ENCODE results near the gene CNTFR.
A peak's percentile ranks its signal among the peaks of the same experiment; 100 is the strongest.

Gene CNTFR

GRCh38 chr9:34610434-34611206 lies 21.1 kb upstream of the CNTFR start:
- peaks cover 19% of the 10 kb centered on the region; the same call in 1 of the 2 replicates for H3K36me3 ChIP-seq (replicated peaks)
- H3K4me3 ChIP-seq: peak overlapping the region; percentile 87
- in situ Hi-C loops (cut with MboI; ENCODE audit: low sequenced_read_pairs): no loop called here
- H3K9me3 ChIP-seq: no peaks in the 10 kb centered on the region
- no peak for DNase-seq (ENCODE audit: low spot score in 2 of 2)
- no peaks in the 10 kb centered on the region for H3K27me3 ChIP-seq (ENCODE audit: low read depth)
- peaks cover 17% of the 10 kb centered on the region for H3K4me1 ChIP-seq

DNA sequence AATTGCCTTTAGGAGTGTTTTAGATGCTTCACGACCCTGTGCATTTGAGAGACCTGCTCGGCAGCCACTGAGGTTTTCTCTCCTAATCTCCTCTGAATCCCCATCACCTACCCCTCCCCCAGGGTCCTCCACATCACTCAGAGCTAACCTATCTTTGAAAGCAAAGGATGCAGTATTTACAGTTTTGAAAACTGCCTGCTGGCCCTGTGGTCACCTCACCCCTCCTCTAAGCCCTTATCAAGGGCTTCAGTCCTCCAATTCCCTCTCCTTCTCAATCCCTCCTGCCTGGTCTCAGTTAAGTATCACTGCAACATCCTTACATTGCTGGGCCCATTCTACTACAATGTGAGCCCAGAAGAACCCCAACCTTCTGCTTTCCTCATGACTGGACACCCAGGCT lies 17.8 kb upstream of the CNTFR start:
- DNase-seq (ENCODE audit: low spot score in 2 of 2): no peak
- H3K9me3 ChIP-seq: no peaks in the 10 kb centered on the region
- H3K4me3 ChIP-seq: no peak overlapping the region
- peaks cover 13% of the 10 kb centered on the region; the same call in 1 of the 2 replicates for H3K36me3 ChIP-seq (replicated peaks)
- in situ Hi-C loops (cut with MboI; ENCODE audit: low sequenced_read_pairs): no loop called here
- H3K4me1 ChIP-seq: peaks cover 13% of the 10 kb centered on the region
- no peaks in the 10 kb centered on the region for H3K27me3 ChIP-seq (ENCODE audit: low read depth)

DNA sequence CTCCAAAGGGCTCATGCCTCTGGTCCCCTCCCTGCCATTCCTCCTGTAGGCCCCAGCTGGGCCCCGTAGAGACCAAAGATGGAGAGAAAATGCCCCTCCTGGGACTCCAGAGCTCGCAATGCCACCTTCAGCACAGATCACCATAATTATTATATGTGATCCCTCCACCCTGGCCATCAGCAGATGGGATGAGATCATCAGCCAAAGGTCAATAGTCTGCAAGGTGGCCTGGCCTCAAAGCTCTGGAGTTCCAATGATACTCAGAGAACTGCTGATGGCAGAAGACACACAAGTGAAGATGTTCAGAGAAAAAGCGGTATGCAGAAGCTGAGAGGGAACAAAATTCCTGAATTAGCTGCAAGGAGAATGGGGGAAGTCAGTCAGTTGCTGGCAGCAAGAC lies 17.4 kb upstream of the CNTFR start:
- Histone ChIP-seq H3K27me3 (ENCODE audit: low read depth) (no peaks in the 10 kb centered on the region), H3K9me3 (no peaks in the 10 kb centered on the region), H3K4me3 (no peak overlapping the region), H3K4me1 (peaks cover 12% of the 10 kb centered on the region), H3K36me3 (replicated peaks) (peaks cover 13% of the 10 kb centered on the region; the same call in 1 of the 2 replicates)
- in situ Hi-C loops (cut with MboI; ENCODE audit: low sequenced_read_pairs): no loop called here
- DNase-seq (ENCODE audit: low spot score in 2 of 2): no peak

GRCh38 chr9:34606190-34606589 lies 16.7 kb upstream of the CNTFR start:
- no peaks in the 10 kb centered on the region for H3K27me3 ChIP-seq (ENCODE audit: low read depth)
- DNase-seq (ENCODE audit: low spot score in 2 of 2): no peak
- in situ Hi-C loops (cut with MboI; ENCODE audit: low sequenced_read_pairs): no loop called here
- H3K4me3 ChIP-seq: no peak overlapping the region
- peaks cover 8% of the 10 kb centered on the region for H3K4me1 ChIP-seq
- no peaks in the 10 kb centered on the region for H3K9me3 ChIP-seq
- H3K36me3 ChIP-seq (replicated peaks): peaks cover 8% of the 10 kb centered on the region; the same call in 1 of the 2 replicates

GRCh38 chr9:34603610-34604231 lies 14.2 kb upstream of the CNTFR start:
- H3K4me3 ChIP-seq: no peak overlapping the region
- no peaks in the 10 kb centered on the region for H3K36me3 ChIP-seq (replicated peaks)
- no peaks in the 10 kb centered on the region for H3K27me3 ChIP-seq (ENCODE audit: low read depth)
- peak; percentile 70 to 92 for DNase-seq (ENCODE audit: low spot score in 2 of 2)
- H3K9me3 ChIP-seq: no peaks in the 10 kb centered on the region
- H3K4me1 ChIP-seq: no peaks in the 10 kb centered on the region
- in situ Hi-C loops (cut with MboI; ENCODE audit: low sequenced_read_pairs): loop anchor here (5.0 kb wide), 1 partner anchor 196 kb away; no protein-coding TSS in a partner anchor

- no peak for DNase-seq (ENCODE audit: low spot score in 2 of 2)
- H3K27me3 ChIP-seq (ENCODE audit: low read depth): no peaks in the 10 kb centered on the region
- H3K9me3 ChIP-seq: no peaks in the 10 kb centered on the region
- H3K36me3 ChIP-seq (replicated peaks): no peaks in the 10 kb centered on the region
- no peaks in the 10 kb centered on the region for H3K4me1 ChIP-seq
- in situ Hi-C loops (cut with MboI; ENCODE audit: low sequenced_read_pairs): loop anchor here (5.0 kb wide), 1 partner anchor 195 kb away; no protein-coding TSS in a partner anchor
- no peak overlapping the region for H3K4me3 ChIP-seq
Observed at GRCh38 chr9:34601937-34602573, 12.5 kb upstream of the CNTFR start.

DNA sequence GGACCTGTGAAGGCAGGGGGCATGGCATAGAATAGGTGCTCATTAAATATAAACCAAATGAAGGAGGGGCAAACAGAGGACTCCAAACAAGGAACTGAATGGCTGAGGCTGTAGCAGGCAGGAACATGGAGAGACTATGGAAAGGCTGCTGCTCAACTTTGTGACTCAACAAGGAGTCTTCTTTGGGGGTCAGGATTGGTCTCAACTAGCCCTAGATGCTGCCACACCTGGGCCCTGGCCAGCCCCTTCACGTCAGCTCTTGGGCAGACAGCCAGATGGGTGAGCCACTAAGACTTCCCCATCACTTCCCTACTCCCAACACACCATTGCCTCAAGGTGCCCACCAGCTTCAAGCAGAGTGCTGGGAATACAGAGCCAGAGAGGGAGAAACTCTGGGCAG lies 11.4 kb upstream of the CNTFR start:
- in situ Hi-C loops (cut with MboI; ENCODE audit: low sequenced_read_pairs): loop anchor here (5.0 kb wide), 1 partner anchor 194 kb away; no protein-coding TSS in a partner anchor
- no peaks in the 10 kb centered on the region for H3K9me3 ChIP-seq
- no peaks in the 10 kb centered on the region for H3K36me3 ChIP-seq (replicated peaks)
- H3K27me3 ChIP-seq (ENCODE audit: low read depth): no peaks in the 10 kb centered on the region
- H3K4me3 ChIP-seq: no peak overlapping the region
- no peaks in the 10 kb centered on the region for H3K4me1 ChIP-seq
- no peak for DNase-seq (ENCODE audit: low spot score in 2 of 2)

DNA sequence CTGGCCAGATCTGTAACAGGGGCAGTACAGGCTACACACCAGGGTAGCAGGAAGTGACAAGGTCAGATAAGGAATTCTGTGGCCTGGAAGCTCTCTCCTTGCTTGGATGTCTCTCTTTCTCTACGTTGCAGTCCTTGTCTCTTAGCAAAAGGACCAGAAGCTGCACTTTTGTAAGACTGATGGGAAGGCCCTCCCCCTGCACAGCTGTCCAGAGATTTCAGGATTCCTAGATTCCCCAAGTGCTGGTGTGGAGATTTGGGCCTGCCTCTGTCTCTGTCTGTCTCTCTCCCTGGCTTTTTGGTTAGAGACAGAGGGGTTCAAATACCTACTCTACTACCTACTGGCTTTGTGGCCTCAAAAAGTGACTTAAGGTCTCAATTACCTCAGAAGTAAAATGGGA lies 10.0 kb upstream of the CNTFR start:
- no peak for DNase-seq (ENCODE audit: low spot score in 2 of 2)
- Histone ChIP-seq H3K36me3 (replicated peaks) (no peaks in the 10 kb centered on the region), H3K27me3 (ENCODE audit: low read depth) (no peaks in the 10 kb centered on the region), H3K4me3 (no peak overlapping the region), H3K4me1 (no peaks in the 10 kb centered on the region), H3K9me3 (no peaks in the 10 kb centered on the region)
- in situ Hi-C loops (cut with MboI; ENCODE audit: low sequenced_read_pairs): no loop called here

DNA sequence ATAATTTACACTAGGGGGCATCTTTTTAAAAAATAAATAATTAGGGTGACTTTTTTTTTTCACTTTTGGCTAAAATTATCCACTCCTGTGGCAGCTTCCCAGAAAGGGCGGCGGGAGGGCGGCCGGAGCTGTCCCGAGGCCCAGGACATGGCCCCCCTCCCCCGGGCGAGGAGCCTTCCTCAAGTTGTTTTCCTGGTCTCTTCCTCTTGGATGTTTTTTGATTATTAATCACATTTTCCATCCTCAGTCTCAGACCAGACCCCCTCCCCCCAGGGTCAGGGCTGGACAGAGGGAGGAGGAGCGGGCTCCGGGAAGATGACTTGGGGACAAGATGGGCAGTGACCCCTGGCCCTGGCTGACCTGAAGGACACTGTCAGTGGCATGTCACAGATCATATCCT lies 4.7 kb upstream of the CNTFR start:
- in situ Hi-C loops (cut with MboI; ENCODE audit: low sequenced_read_pairs): loop anchor here (5.0 kb wide), 1 partner anchor 162 kb away; no protein-coding TSS in a partner anchor
- H3K4me3 ChIP-seq: no peak overlapping the region
- H3K4me1 ChIP-seq: no peaks in the 10 kb centered on the region; the same call in 1 of the 2 replicates
- no peak for DNase-seq (ENCODE audit: low spot score in 2 of 2)
- peaks cover 1% of the 10 kb centered on the region for H3K27me3 ChIP-seq (ENCODE audit: low read depth)
- no peaks in the 10 kb centered on the region for H3K36me3 ChIP-seq (replicated peaks)
- no peaks in the 10 kb centered on the region for H3K9me3 ChIP-seq

GRCh38 chr9:34592895-34593601 lies 3.5 kb upstream of the CNTFR start:
- DNase-seq (ENCODE audit: low spot score in 2 of 2): peak in 1 of 2 experiments; percentile 44
- Histone ChIP-seq H3K9me3 (no peaks in the 10 kb centered on the region), H3K4me1 (no peaks in the 10 kb centered on the region; the same call in 1 of the 2 replicates), H3K36me3 (replicated peaks) (no peaks in the 10 kb centered on the region), H3K4me3 (no peak overlapping the region), H3K27me3 (ENCODE audit: low read depth) (peaks cover 13% of the 10 kb centered on the region)
- in situ Hi-C loops (cut with MboI; ENCODE audit: low sequenced_read_pairs): loop anchor here (5.0 kb wide), 1 partner anchor 161 kb away; no protein-coding TSS in a partner anchor

GRCh38 chr9:34591917-34592866 lies 2.7 kb upstream of the CNTFR start:
- peaks cover 20% of the 10 kb centered on the region for H3K27me3 ChIP-seq (ENCODE audit: low read depth)
- H3K4me1 ChIP-seq: no peaks in the 10 kb centered on the region; the same call in 1 of the 2 replicates
- H3K4me3 ChIP-seq: no peak overlapping the region
- no peaks in the 10 kb centered on the region for H3K9me3 ChIP-seq
- no peak for DNase-seq (ENCODE audit: low spot score in 2 of 2)
- in situ Hi-C loops (cut with MboI; ENCODE audit: low sequenced_read_pairs): loop anchor here (5.0 kb wide), 1 partner anchor 160 kb away; no protein-coding TSS in a partner anchor
- H3K36me3 ChIP-seq (replicated peaks): no peaks in the 10 kb centered on the region

DNA sequence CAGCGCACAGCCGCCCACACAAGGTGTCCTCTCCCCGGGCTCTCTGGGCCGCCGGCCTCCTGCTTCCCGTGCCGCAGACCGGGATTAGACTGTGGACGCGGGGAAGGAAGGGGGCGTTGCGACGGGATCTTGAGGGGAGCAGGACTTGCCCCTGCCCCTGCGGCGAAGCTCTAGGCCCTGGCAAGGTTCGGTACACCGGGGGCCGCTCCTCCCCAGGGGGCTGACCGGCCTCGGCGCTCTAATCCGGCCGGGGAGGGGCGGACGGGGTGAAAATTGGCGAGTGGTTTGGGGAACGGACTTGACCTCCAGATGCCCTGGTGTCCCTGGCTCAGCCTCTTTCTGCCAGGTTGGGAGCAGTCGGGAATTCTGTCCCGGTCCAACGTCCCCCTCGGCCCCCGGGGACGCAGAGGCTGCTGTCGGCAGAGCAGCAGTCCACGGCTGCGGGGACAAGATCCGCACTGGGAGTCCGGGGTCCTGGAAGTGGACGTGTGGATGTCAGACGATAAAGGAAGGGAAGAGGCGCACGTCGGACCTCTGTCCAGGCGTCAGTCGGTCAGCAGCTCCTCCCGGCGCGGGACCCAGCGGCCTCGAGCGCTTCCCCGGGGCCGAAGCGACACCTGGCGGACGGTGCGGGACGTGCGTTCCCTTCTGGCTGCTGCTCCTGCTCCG lies 1.9 kb upstream of the CNTFR start:
- Histone ChIP-seq H3K4me1 (no peaks in the 10 kb centered on the region; the same call in 1 of the 2 replicates), H3K36me3 (replicated peaks) (no peaks in the 10 kb centered on the region), H3K4me3 (no peak overlapping the region), H3K27me3 (ENCODE audit: low read depth) (peaks cover 28% of the 10 kb centered on the region), H3K9me3 (no peaks in the 10 kb centered on the region)
- peak; percentile 56 to 92 for DNase-seq (ENCODE audit: low spot score in 2 of 2)
- in situ Hi-C loops (cut with MboI; ENCODE audit: low sequenced_read_pairs): loop anchor here (5.0 kb wide), 1 partner anchor 159 kb away; no protein-coding TSS in a partner anchor
